Measurements from ENCODE around the gene SLC22A1. TPM values are rescaled to one million over a fixed set of nuclear protein-coding genes. Genes with fewer than 3 reads are reported as not detected.
"Not testable (repeated sequence)": the region's sequence is repeated elsewhere in the genome, so short reads cannot be mapped to it uniquely, and the experiment has no call there.

The SLC22A1 gene
- total RNA-seq, 1 experiment from 2014 or later = 1.2 TPM

- no peak for TF ChIP-seq AR (CRISPR knock-in tag; IDR thresholded peaks at IDR 0.05)
- TF ChIP-seq HMGA2 (CRISPR knock-in tag; IDR thresholded peaks at IDR 0.05) = no peak
- TF ChIP-seq IRF1 (CRISPR knock-in tag; IDR thresholded peaks at IDR 0.05) = no peak
These were observed 3.0 kb downstream of the SLC22A1 start (continued) for GRCh38 chr6:160124605-160125004.

- DNase-seq (ENCODE audit: low spot score); ATAC-seq; H3K4me3 Mint-ChIP-seq; CTCF ChIA-PET; H3K9me3 Mint-ChIP-seq; POLR2A ChIA-PET; H3K4me1 Mint-ChIP-seq; H3K27ac Mint-ChIP-seq; H3K36me3 Mint-ChIP-seq: not testable (repeated sequence)
- peaks cover 16% of the 10 kb centered on the region for H3K27me3 Mint-ChIP-seq (ENCODE audit: low read depth)
These were observed 3.5 kb downstream of the SLC22A1 start for GRCh38 chr6:160125105-160125504.

DNA sequence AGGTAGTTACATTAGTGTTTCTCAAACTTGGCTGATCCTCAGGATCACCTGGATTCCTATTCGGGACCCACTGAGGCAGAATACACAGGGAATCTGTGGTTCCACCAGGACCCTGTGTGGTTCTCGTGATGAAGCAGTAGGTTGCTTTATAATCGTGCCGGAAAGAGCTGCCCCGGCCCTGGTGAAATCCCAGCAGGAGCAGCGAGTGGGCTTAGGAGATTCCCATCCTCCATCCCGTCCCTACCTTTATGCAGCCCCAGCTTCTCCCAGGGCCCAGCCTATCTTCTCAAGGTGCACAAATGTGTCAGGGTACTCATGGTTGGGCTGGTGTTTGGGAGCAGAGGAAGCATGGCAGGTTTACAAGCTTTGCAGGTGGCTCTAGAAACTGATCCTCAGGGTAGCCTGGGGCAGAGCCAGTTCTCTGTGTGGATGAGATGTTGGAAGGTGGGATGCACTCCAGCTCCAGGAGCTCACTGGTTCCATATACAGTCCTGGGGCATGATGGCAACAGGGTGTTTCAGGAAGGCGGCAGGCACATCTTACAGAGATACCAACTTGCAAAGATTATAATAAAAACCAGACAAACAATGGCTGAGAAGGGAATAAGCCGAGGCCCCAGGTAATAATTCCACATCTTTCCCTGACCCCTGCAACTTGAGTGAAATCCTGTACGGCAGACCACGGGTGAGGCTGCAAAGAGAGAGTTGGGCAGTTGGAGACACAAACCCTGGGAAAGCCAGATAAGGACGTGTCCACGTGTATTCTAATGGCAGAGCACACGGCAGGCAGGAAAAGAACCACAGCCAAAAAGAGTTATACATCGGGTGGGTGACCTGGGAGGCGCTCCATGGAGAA lies 5.9 kb downstream of the SLC22A1 start:
- Mint-ChIP-seq H3K36me3 (no peaks in the 10 kb centered on the region), H3K27ac (no peak overlapping the region), H3K9me3 (peaks cover 9% of the 10 kb centered on the region; the same call in 1 of the 2 replicates), H3K27me3 (ENCODE audit: low read depth) (peaks cover 28% of the 10 kb centered on the region), H3K4me1 (peaks cover 13% of the 10 kb centered on the region), H3K4me3 (no peak overlapping the region)
- DNase-seq (ENCODE audit: low spot score) (no peak), ATAC-seq (no peak)
- CTCF ChIA-PET = interaction anchor here (2.4 kb wide), 1 partner anchor 11 kb away, joined by 8 read pairs; no protein-coding TSS in a partner anchor
- no peak for TF ChIP-seq JAZF1 (CRISPR knock-in tag; IDR thresholded peaks at IDR 0.05)
- TF ChIP-seq ZNF317 (CRISPR knock-in tag; IDR thresholded peaks at IDR 0.05; ENCODE audit: borderline replicate concordance, low read depth) = no peak
- no peak for TF ChIP-seq ZNF396 (CRISPR knock-in tag; IDR thresholded peaks at IDR 0.05; ENCODE audit: borderline replicate concordance)
- no peak for TF ChIP-seq NFE2L1 (CRISPR knock-in tag; IDR thresholded peaks at IDR 0.05)
- POLR2A ChIA-PET = no interaction called here

DNA sequence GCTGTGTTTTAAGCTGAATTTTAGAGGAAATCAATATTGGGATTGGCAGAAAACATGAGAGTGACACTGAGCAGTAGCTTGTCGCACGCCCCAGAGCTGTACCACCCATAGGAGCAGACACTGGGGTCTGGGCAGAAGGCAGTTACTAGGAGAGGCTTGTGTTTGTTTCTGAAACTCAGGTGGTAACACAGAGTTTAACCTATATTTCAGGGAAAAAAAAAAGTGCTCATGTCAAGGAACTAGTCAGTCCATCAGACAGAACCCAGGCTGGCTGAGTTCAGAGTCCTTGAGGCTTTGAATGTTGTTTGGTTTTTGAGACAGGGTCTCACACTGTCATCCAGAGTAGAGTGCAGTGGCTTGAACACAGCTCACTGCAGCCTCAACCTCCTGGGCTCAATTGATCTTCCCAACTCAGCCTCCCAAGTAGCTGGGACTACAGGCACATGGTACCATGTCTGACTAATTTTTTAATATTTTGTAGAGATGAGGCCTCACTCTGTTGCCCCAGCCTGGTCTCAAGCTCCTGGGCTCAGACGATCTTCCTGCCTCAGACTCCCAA lies 6.6 kb downstream of the SLC22A1 start:
- Mint-ChIP-seq H3K36me3 (no peaks in the 10 kb centered on the region), H3K4me1 (peaks cover 20% of the 10 kb centered on the region), H3K27me3 (ENCODE audit: low read depth) (peaks cover 30% of the 10 kb centered on the region), H3K9me3 (peaks cover 9% of the 10 kb centered on the region; the same call in 1 of the 2 replicates), H3K4me3 (no peak overlapping the region), H3K27ac (no peak overlapping the region)
- ATAC-seq (no peak), DNase-seq (ENCODE audit: low spot score) (no peak)
- ChIA-PET POLR2A (no interaction called here), CTCF (interaction anchor here (2.4 kb wide), 1 partner anchor 10 kb away, joined by 8 read pairs; no protein-coding TSS in a partner anchor)
- TF ChIP-seq ZNF425 (CRISPR knock-in tag; conservative IDR thresholded peaks at IDR 0.05) (no peak), RORB (CRISPR knock-in tag; IDR thresholded peaks at IDR 0.05) (no peak), ZSCAN18 (CRISPR knock-in tag; IDR thresholded peaks at IDR 0.05) (no peak), GTF2I (CRISPR knock-in tag; conservative IDR thresholded peaks at IDR 0.05) (no peak), ZNF532 (CRISPR knock-in tag; IDR thresholded peaks at IDR 0.05; ENCODE audit: borderline replicate concordance) (no peak), SP1 (CRISPR knock-in tag; conservative IDR thresholded peaks at IDR 0.05) (no peak)
